ENCODE measurements around the gene BNC2.

GRCh38 chr9:16414451-16414850, 456.0 kb downstream of the BNC2 start:
- no peak for TF ChIP-seq CTCF (IDR thresholded peaks at IDR 0.05; ENCODE audit: poor library complexity)
- no peak for TF ChIP-seq EZH2 (IDR thresholded peaks at IDR 0.05; ENCODE audit: borderline replicate concordance)
